ENCODE measurements around the gene GIPC3.

GRCh38 chr19:3578390-3578789 is 6.9 kb upstream of the GIPC3 start:
- TF ChIP-seq POLR2A (IDR thresholded peaks at IDR 0.05) = no peak
- no peak for TF ChIP-seq CTCF (IDR thresholded peaks at IDR 0.05)

Measured in adrenal gland (tissue), 5 donors.